Activated CD8-positive, alpha-beta memory T cell treated with anti-CD3 and anti-CD28 coated beads, Interleukin-2, amount 50 U/mL, for 4 hours (primary cell): Measurements from ENCODE around the gene NT5DC4.
"Not testable (repeated sequence)": the region's sequence is repeated elsewhere in the genome, so short reads cannot be mapped to it uniquely, and the experiment has no call there.

Source experiments
- DNase-seq: peaks from one replicate; pipeline ENCODE4 v3.0.0-alpha.2; 2020

The NT5DC4 gene

GRCh38 chr2:112701052-112701451 lies 19.8 kb upstream of the NT5DC4 start:
- no peak for DNase-seq

GRCh38 chr2:112703684-112704083 lies 17.1 kb upstream of the NT5DC4 start:
- no peak for DNase-seq

GRCh38 chr2:112705575-112705974 lies 15.2 kb upstream of the NT5DC4 start:
- no peak for DNase-seq

GRCh38 chr2:112706170-112706664 lies 14.6 kb upstream of the NT5DC4 start:
- DNase-seq, result no peak

GRCh38 chr2:112706947-112707346 lies 13.9 kb upstream of the NT5DC4 start:
- DNase-seq, result not testable (repeated sequence)

- no peak for DNase-seq
These were observed 11.9 kb upstream of the NT5DC4 start for GRCh38 chr2:112708968-112709367.

- no peak for DNase-seq
These were observed 11.1 kb upstream of the NT5DC4 start for GRCh38 chr2:112709703-112710102.

- no peak for DNase-seq
These were observed 9.7 kb upstream of the NT5DC4 start for GRCh38 chr2:112710956-112711750.

GRCh38 chr2:112712465-112712864 lies 8.4 kb upstream of the NT5DC4 start:
- DNase-seq, result no peak

- DNase-seq, result no peak
These were observed 7.8 kb upstream of the NT5DC4 start for GRCh38 chr2:112712903-112713584.

GRCh38 chr2:112713585-112713925 lies 7.3 kb upstream of the NT5DC4 start:
- DNase-seq, result no peak

GRCh38 chr2:112713926-112714325 lies 6.9 kb upstream of the NT5DC4 start:
- DNase-seq, result no peak

GRCh38 chr2:112714331-112714730 lies 6.5 kb upstream of the NT5DC4 start:
- DNase-seq, result no peak

GRCh38 chr2:112714836-112715631 lies 5.8 kb upstream of the NT5DC4 start:
- DNase-seq, result no peak

GRCh38 chr2:112716094-112716493 lies 4.7 kb upstream of the NT5DC4 start:
- DNase-seq, result not testable (repeated sequence)

- not testable (repeated sequence) for DNase-seq
These were observed 3.9 kb upstream of the NT5DC4 start for GRCh38 chr2:112716826-112717352.

GRCh38 chr2:112718863-112719370 lies 1.9 kb upstream of the NT5DC4 start:
- no peak for DNase-seq

- DNase-seq, result no peak
These were observed 1.2 kb downstream of the NT5DC4 start for GRCh38 chr2:112721819-112722522.

GRCh38 chr2:112722816-112723546 lies 2.2 kb downstream of the NT5DC4 start:
- DNase-seq, result no peak

- DNase-seq, result no peak
These were observed 2.7 kb downstream of the NT5DC4 start for GRCh38 chr2:112723547-112723940.

- no peak for DNase-seq
These were observed 3.2 kb downstream of the NT5DC4 start for GRCh38 chr2:112723995-112724394.
